Calu3 (cell line): Measurements from ENCODE around the gene ATP6V1G1. TPM values are rescaled to one million over a fixed set of nuclear protein-coding genes. Genes with fewer than 3 reads are reported as not detected.
A peak's percentile ranks its signal among the peaks of the same experiment; 100 is the strongest.

ENCODE experiments used
- Bru-seq: library from RNA; stranded (reverse); fragments of 400-500 nt; gene quantifications from one replicate; lab custom pipeline; 2021; lab: Mats Ljungman, UMichigan
- BruChase-seq, 2 experiments: library from RNA; stranded (reverse); fragments of 400-500 nt; gene quantifications; one replicate each; lab custom pipeline; 2021; lab: Mats Ljungman, UMichigan
- BruUV-seq: library from RNA; stranded (reverse); fragments of 400-500 nt; replicated peaks from 2 replicates; lab custom pipeline; 2021; lab: Mats Ljungman, UMichigan
- CTCF ChIA-PET: fragments of 300-600 bp; sonication (Branson Sonifier 250); formaldehyde crosslinking; loops from one replicate; lab custom pipeline; 2022; ENCODE audit warnings: antibody characterized with exemption; lab: Charles Lee
- DNase-seq: peaks from one replicate; pipeline ENCODE4 v3.0.0; 2022
- H3K27ac Mint-ChIP-seq: one replicate; pipeline ENCODE4 v1.8.0; 2022; ENCODE audit warnings: mixed read lengths; ENCODE audit not compliant: unreplicated experiment
- H3K27me3 Mint-ChIP-seq: one replicate; pipeline ENCODE4 v1.8.0; 2022; ENCODE audit warnings: mixed read lengths; ENCODE audit not compliant: unreplicated experiment
- H3K36me3 Mint-ChIP-seq: one replicate; pipeline ENCODE4 v1.8.0; 2022; ENCODE audit warnings: mild to moderate bottlenecking, moderate library complexity, mixed read lengths; ENCODE audit not compliant: insufficient read depth, unreplicated experiment
- H3K4me1 Mint-ChIP-seq: one replicate; pipeline ENCODE4 v1.8.0; 2022; ENCODE audit warnings: mild to moderate bottlenecking, low read depth, mixed read lengths; ENCODE audit not compliant: unreplicated experiment
- H3K4me3 Mint-ChIP-seq: one replicate; pipeline ENCODE4 v1.8.0; 2022; ENCODE audit warnings: mild to moderate bottlenecking, low read depth, moderate library complexity, mixed read lengths; ENCODE audit not compliant: unreplicated experiment
- H3K9me3 Mint-ChIP-seq: one replicate; pipeline ENCODE4 v1.8.0; 2022; ENCODE audit warnings: low read depth, mixed read lengths; ENCODE audit not compliant: unreplicated experiment
- CTCF ChIP-seq: fragments of 200-600 bp; IDR thresholded peaks from one replicate; pipeline ENCODE4 v1.8.0; 2022; ENCODE audit warnings: antibody characterized with exemption; ENCODE audit not compliant: unreplicated experiment
- intact Hi-C: fragments of 100-400 bp; cut with micrococcal nuclease; formaldehyde crosslinking; loops from one replicate; pipeline ENCODE4 v1.10.0; 2022; ENCODE audit not compliant: unreplicated experiment
- long read RNA-seq: library from polyadenylated mRNA; stranded (forward); transcript quantifications from one replicate; pipeline ENCODE4 v2.0.0, GENCODE V29; 2022
- total RNA-seq: library from RNA; stranded (reverse); gene quantifications from 2 replicates; pipeline ENCODE4 v1.2.3, GENCODE V29; 2022

Gene ATP6V1G1
- total RNA-seq = 50.1 and 59.5 TPM in 2 replicates
- Bru-seq, nascent RNA = percentile 85 among the genes with signal in this experiment
- percentile 89 among the genes with signal in this experiment for BruChase-seq, experiment 1, labeled RNA remaining after a 6-hour chase
- percentile 81 among the genes with signal in this experiment for BruChase-seq, experiment 2, labeled RNA remaining after a 2-hour chase
- long read RNA-seq, transcript ATP6V1G1-201 (3 exons, 1,080 nt) = major isoform, 296 of 298 reads
- long read RNA-seq, partial matches to known transcripts = 0 of 298 reads
- long read RNA-seq, other reads (novel, unspliced or antisense) = 2 of 298 reads

DNA sequence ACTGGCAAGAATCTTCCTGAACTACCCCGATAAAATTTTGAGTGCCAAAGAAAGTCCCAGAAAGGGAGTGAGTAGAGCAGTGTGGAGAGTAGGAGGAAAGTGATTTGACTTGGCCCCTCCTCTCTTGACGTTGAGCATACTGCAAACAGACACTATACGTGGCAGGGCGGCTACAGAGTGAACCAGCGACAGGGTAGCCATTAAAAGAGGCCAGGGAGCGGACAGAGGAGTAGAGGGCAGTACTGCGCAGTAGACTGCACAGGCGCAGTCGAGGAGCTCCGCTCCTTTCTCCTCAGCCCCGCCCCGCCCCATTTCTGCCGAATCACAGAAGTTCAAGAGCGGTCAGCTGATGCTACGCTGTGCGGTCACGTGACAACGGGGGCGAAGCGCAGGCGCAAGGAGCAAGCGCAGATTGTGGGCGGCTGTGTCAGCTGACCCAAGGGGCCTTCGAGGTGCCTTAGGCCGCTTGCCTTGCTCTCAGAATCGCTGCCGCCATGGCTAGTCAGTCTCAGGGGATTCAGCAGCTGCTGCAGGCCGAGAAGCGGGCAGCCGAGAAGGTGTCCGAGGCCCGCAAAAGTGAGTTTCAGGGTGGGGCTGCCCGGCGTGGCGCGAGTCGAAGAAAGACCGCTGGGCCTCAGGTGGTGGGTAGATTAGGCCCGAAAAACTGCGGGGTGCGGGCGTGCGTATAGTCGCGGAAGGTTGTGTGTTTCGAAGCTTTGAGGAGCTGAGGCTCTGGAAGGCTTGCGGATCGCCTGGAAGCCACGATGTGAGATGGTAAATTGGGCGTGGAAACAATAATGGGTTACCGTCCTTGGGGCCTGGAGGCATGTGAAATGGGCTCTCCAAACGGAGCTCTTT lies at the start of gene ATP6V1G1:
Gene ATP6V1G1 (plus strand): TSS at position 425 of the 858 bp plus-strand sequence. CDS start 70 bp downstream, at position 495.
- BruUV-seq = no TSS peak
- TF ChIP-seq CTCF = no peak
- peak; percentile 97 for DNase-seq
- H3K27ac Mint-ChIP-seq = peak within 1 kb of the TSS; percentile 91
- CTCF ChIA-PET = interaction anchor here (0.5 to 0.9 kb wide), 4 partner anchors 27 to 83 kb away, joined by 3 read pairs; no protein-coding TSS in a partner anchor
- peaks cover 45% of the 10 kb centered on the region for H3K36me3 Mint-ChIP-seq
- H3K4me3 Mint-ChIP-seq = peak within 1 kb of the TSS; percentile 83
- intact Hi-C loops = loop anchor here (5.0 kb wide), 1 partner anchor 100 kb away; no protein-coding TSS in a partner anchor
- no peaks in the 10 kb centered on the region for H3K9me3 Mint-ChIP-seq
- peaks cover 12% of the 10 kb centered on the region for H3K27me3 Mint-ChIP-seq
- H3K4me1 Mint-ChIP-seq = peaks cover 13% of the 10 kb centered on the region

GRCh38 chr9:114538241-114538640 lies 49.3 kb upstream of the ATP6V1G1 start:
- BruUV-seq = no TSS peak
- H3K27ac Mint-ChIP-seq = no peak overlapping the region
- no peaks in the 10 kb centered on the region for H3K36me3 Mint-ChIP-seq
- H3K4me3 Mint-ChIP-seq = no peak overlapping the region
- TF ChIP-seq CTCF = no peak
- no peaks in the 10 kb centered on the region for H3K4me1 Mint-ChIP-seq
- DNase-seq = peak; percentile 23
- H3K27me3 Mint-ChIP-seq = peaks cover 10% of the 10 kb centered on the region
- no peaks in the 10 kb centered on the region for H3K9me3 Mint-ChIP-seq
- CTCF ChIA-PET = interaction anchor here (0.9 to 1.2 kb wide), 3 partner anchors 49 to 115 kb away, joined by 3 to 8 read pairs (median 3); partner anchors contain the start of gene ATP6V1G1
- intact Hi-C loops = loop anchor here (5.0 kb wide), 1 partner anchor 114 kb away; no protein-coding TSS in a partner anchor

DNA sequence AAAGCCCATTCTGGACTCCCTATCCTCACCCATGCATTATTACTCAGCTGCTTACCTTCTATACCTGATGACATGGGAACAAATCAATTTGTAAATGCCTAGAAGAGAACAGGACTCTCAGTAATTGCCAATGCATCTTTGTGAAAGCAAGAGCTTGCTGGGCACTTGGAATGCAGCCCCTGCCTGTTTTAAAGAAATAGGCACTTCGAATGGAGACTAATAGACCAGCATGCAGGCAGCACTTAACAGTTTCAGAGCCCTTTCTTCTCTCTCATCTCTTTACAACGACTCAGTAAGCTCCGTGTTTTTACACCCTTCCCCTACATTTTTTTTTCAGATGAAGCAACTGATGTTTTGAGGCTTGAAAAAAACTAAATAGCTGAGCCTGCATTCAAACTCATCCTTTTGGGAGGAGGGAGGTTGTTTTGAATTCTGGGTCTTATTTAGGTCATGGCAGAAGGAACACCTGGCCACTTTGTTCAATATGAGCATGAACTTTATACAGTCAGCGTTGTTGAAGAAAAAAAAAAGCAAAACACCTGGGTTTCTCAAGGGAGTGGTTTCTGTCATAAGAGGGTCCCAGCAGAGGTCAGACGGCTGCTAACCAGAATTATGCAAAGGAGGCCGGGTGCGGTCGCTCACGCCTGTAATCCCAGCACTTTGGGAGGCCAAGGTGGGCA lies 47.7 kb upstream of the ATP6V1G1 start:
- intact Hi-C loops = loop anchor here (5.0 kb wide), 1 partner anchor 112 kb away; no protein-coding TSS in a partner anchor
- Mint-ChIP-seq H3K27me3 (peaks cover 18% of the 10 kb centered on the region), H3K4me1 (no peaks in the 10 kb centered on the region), H3K4me3 (no peak overlapping the region), H3K9me3 (no peaks in the 10 kb centered on the region), H3K27ac (no peak overlapping the region), H3K36me3 (no peaks in the 10 kb centered on the region)
- TF ChIP-seq CTCF = no peak
- no TSS peak for BruUV-seq
- CTCF ChIA-PET = interaction anchor here (0.6 to 0.7 kb wide), 2 partner anchors 55 to 179 kb away, joined by 3 to 5 read pairs; no protein-coding TSS in a partner anchor
- DNase-seq = no peak

GRCh38 chr9:114545055-114545454 lies 42.5 kb upstream of the ATP6V1G1 start:
- Mint-ChIP-seq H3K9me3 (no peaks in the 10 kb centered on the region), H3K4me3 (no peak overlapping the region), H3K4me1 (no peaks in the 10 kb centered on the region), H3K27ac (no peak overlapping the region), H3K27me3 (peaks cover 45% of the 10 kb centered on the region), H3K36me3 (no peaks in the 10 kb centered on the region)
- DNase-seq = no peak
- CTCF ChIA-PET = no interaction called here
- TF ChIP-seq CTCF = no peak
- no TSS peak for BruUV-seq
- intact Hi-C loops = no loop called here
